HCT116 (cell line): Measurements from ENCODE around the gene GHRHR. TPM values are rescaled to one million over a fixed set of nuclear protein-coding genes. Genes with fewer than 3 reads are reported as not detected.

Experiments used
- ATAC-seq: fragments of 200-7000 bp; cut with Tn5 transposase; 2 replicates; pipeline ENCODE4 v1.9.1; 2020; ENCODE audit warnings: mild to moderate bottlenecking, moderate library complexity
- BruUV-seq: library from RNA; stranded (reverse); fragments of 400-500 nt; replicated peaks from 2 replicates; lab custom pipeline; 2021; lab: Mats Ljungman, UMichigan
- CTCF ChIA-PET: fragments of 300-600 bp; sonication (Branson Sonifier 250); formaldehyde crosslinking; loops from one replicate; lab custom pipeline; 2021; ENCODE audit warnings: antibody characterized with exemption; lab: Charles Lee
- POLR2A ChIA-PET: fragments of 300-600, 350-600 bp; sonication (Branson Sonifier 250); formaldehyde crosslinking; loops from one replicate; lab custom pipeline; 2021; ENCODE audit warnings: antibody characterized with exemption; lab: Charles Lee
- RAD21 ChIA-PET, 2 experiments: fragments of 300-600 bp; sonication (Branson Sonifier 250); formaldehyde crosslinking; loops; one replicate each; lab custom pipeline; 2023; ENCODE audit warnings: low total read pairs in 2 of 2; ENCODE audit not compliant: uncharacterized antibody in 2 of 2, unreplicated experiment in 2 of 2, low non-redundant PET in 1 of 2; lab: Charles Lee
- DNase-seq: peaks from one replicate; pipeline ENCODE4 v3.0.0-alpha.2; 2010; ENCODE audit warnings: low read depth, low spot score
- H2AFZ ChIP-seq: fragments of 200-600 bp; shearing (Covaris generic), sonication (generic); 2 replicates; pipeline ENCODE4 v1.6.1; 2017; ENCODE audit warnings: low read depth, mixed run types, mixed read lengths, antibody characterized with exemption, low read length; ENCODE audit not compliant: poor library complexity, severe bottlenecking
- H3K27ac ChIP-seq: 2 replicates; pipeline ENCODE4 v1.5.1; 2012; ENCODE audit warnings: low read depth, low read length
- H3K27me3 ChIP-seq: fragments of 200-600 bp; sonication (generic); 2 replicates; pipeline ENCODE4 v1.6.1; 2016; ENCODE audit warnings: mixed run types, low read length, mixed read lengths; ENCODE audit not compliant: insufficient read depth
- H3K36me3 ChIP-seq, 2 experiments: fragments of 200-500 bp in 1 of 2; fragments of 200-600 bp in 1 of 2; sonication (Bioruptor generic) in 1 of 2; sonication (generic) in 1 of 2; 2 replicates each; pipeline versions ENCODE4 v1.5.1 to v1.6.1; 2014 to 2016; ENCODE audit warnings: low read length in 2 of 2, inconsistent platforms in 1 of 2, mixed read lengths in 1 of 2, mixed run types in 1 of 2; ENCODE audit not compliant: insufficient read depth in 2 of 2, control insufficient read depth in 1 of 2
- H3K4me1 ChIP-seq, 2 experiments: fragments of 200-600 bp in 1 of 2; sonication (generic) in 1 of 2; 2 replicates each; pipeline versions ENCODE4 v1.5.1 to v1.6.1; 2012 to 2017; ENCODE audit warnings: low read length in 2 of 2, inconsistent platforms in 1 of 2, mild to moderate bottlenecking in 1 of 2, mixed read lengths in 1 of 2, mixed run types in 1 of 2, moderate library complexity in 1 of 2; ENCODE audit not compliant: insufficient read depth in 2 of 2, control insufficient read depth in 1 of 2
- H3K4me2 ChIP-seq: fragments of 200-600 bp; sonication (generic); 2 replicates; pipeline ENCODE4 v1.6.1; 2017; ENCODE audit warnings: mixed run types, low read length, mixed read lengths
- H3K4me3 ChIP-seq, 2 experiments: fragments of 200-600 bp in 1 of 2; sonication (generic) in 1 of 2; replicated peaks in 1 of 2; 2 replicates each; pipeline ENCODE4 v1.5.1; 2011 to 2016; ENCODE audit warnings: low read length in 2 of 2, control low read depth in 1 of 2, low read depth in 1 of 2, mild to moderate bottlenecking in 1 of 2, mixed read lengths in 1 of 2, mixed run types in 1 of 2
- H3K79me2 ChIP-seq: fragments of 200-600 bp; sonication (generic); 2 replicates; pipeline ENCODE4 v1.6.1; 2017; ENCODE audit warnings: mild to moderate bottlenecking, mixed run types, low read length, moderate library complexity, mixed read lengths; ENCODE audit not compliant: insufficient read depth
- H3K9ac ChIP-seq: fragments of 200-600 bp; sonication (generic); 2 replicates; pipeline ENCODE4 v1.6.1; 2016; ENCODE audit warnings: low read length, mixed read lengths
- H3K9me2 ChIP-seq: fragments of 200-600 bp; sonication (generic), shearing (Covaris generic); 2 replicates; pipeline ENCODE4 v1.6.1; 2017; ENCODE audit warnings: mixed run types, mild to moderate bottlenecking, moderate library complexity; ENCODE audit not compliant: insufficient read depth
- H3K9me3 ChIP-seq, 2 experiments: fragments of 200-500 bp in 1 of 2; fragments of 200-600 bp in 1 of 2; sonication (Bioruptor generic) in 1 of 2; sonication (generic) in 1 of 2; 2 replicates each; pipeline ENCODE4 v1.6.1; 2014 to 2017; ENCODE audit warnings: low read length in 2 of 2, mixed read lengths in 2 of 2, inconsistent platforms in 1 of 2, low read depth in 1 of 2, mild to moderate bottlenecking in 1 of 2, mixed run types in 1 of 2, moderate library complexity in 1 of 2; ENCODE audit not compliant: control insufficient read depth in 1 of 2, insufficient read depth in 1 of 2
- H4K20me1 ChIP-seq: fragments of 200-600 bp; sonication (generic), shearing (Covaris generic); 2 replicates; pipeline ENCODE4 v1.6.1; 2017; ENCODE audit warnings: mixed run types, mild to moderate bottlenecking, moderate library complexity; ENCODE audit not compliant: insufficient read depth
- ATF3 ChIP-seq: IDR thresholded peaks from 2 replicates; pipeline ENCODE4 v1.6.1; 2012
- CEBPB ChIP-seq: IDR thresholded peaks from 2 replicates; pipeline ENCODE4 v1.6.1; 2012; ENCODE audit warnings: low read depth
- EGR1 ChIP-seq: IDR thresholded peaks from 2 replicates; pipeline ENCODE4 v1.6.1; 2012; ENCODE audit warnings: low read depth
- ELF1 ChIP-seq: IDR thresholded peaks from 2 replicates; pipeline ENCODE4 v1.6.1; 2012; ENCODE audit warnings: low read depth, borderline replicate concordance
- FOSL1 ChIP-seq: IDR thresholded peaks from 2 replicates; pipeline ENCODE4 v1.6.1; 2012; ENCODE audit warnings: low read depth
- POLR2AphosphoS5 ChIP-seq: IDR thresholded peaks from 2 replicates; pipeline ENCODE4 v1.6.1; 2011; ENCODE audit warnings: mild to moderate bottlenecking, low read depth, low read length, moderate library complexity
- SIN3A ChIP-seq: IDR thresholded peaks from 2 replicates; pipeline ENCODE4 v1.6.1; 2012; ENCODE audit warnings: low read depth
- SRF ChIP-seq: IDR thresholded peaks from 2 replicates; pipeline ENCODE4 v1.6.1; 2012; ENCODE audit warnings: low read depth
- TCF7L2 ChIP-seq: IDR thresholded peaks from 2 replicates; pipeline ENCODE4 v1.7.0; 2011; ENCODE audit warnings: borderline replicate concordance, inconsistent platforms; ENCODE audit not compliant: insufficient read depth, insufficient read length; ENCODE audit errors: extremely low read depth
- YY1 ChIP-seq: IDR thresholded peaks from 2 replicates; pipeline ENCODE4 v1.6.1; 2011; ENCODE audit warnings: low read length, low read depth, moderate library complexity, mild to moderate bottlenecking; ENCODE audit not compliant: insufficient replicate concordance; ENCODE audit errors: extremely low read depth
- ZNF274 ChIP-seq: fragments of 200-500 bp; sonication (Bioruptor generic); IDR thresholded peaks from 2 replicates; pipeline ENCODE4 v1.6.1; 2014; ENCODE audit warnings: mild to moderate bottlenecking, low read depth, low read length, inconsistent platforms
- intact Hi-C: fragments of 100-400 bp; cut with micrococcal nuclease; formaldehyde crosslinking; loops from 2 replicates; pipeline ENCODE4 v1.10.0; 2022
- total RNA-seq: library from RNA; stranded (reverse); gene quantifications from one replicate; pipeline ENCODE4 v1.2.1, GENCODE V29; 2021; ENCODE audit not compliant: unreplicated experiment
- TF ChIP-seq, protein P1 (sequence below), 3 experiments: fragments of 200-600 bp in 1 of 3; sonication (generic) in 1 of 3; IDR thresholded peaks in 2 of 3; conservative IDR thresholded peaks in 1 of 3; 2 replicates each; pipeline ENCODE4 v1.5.1; 2012 to 2017; ENCODE audit warnings: low read depth in 2 of 3, low read length in 2 of 3, antibody characterized with exemption in 1 of 3, borderline replicate concordance in 1 of 3, control low read depth in 1 of 3, mild to moderate bottlenecking in 1 of 3, mixed read lengths in 1 of 3, mixed run types in 1 of 3, moderate library complexity in 1 of 3; ENCODE audit not compliant: insufficient read depth in 1 of 3
- TF ChIP-seq, protein P2 (sequence below): IDR thresholded peaks from 2 replicates; pipeline ENCODE4 v1.6.1; 2011; ENCODE audit warnings: mild to moderate bottlenecking, low read length, moderate library complexity; ENCODE audit not compliant: insufficient replicate concordance; ENCODE audit errors: extremely low read depth

Gene GHRHR
- total RNA-seq, 1 experiment from 2014 or later = not detected

GRCh38 chr7:30936650-30937245 is 27.0 kb upstream of the GHRHR start:
- Histone ChIP-seq H3K9me3 (no peaks in the 10 kb centered on the region), H3K4me2 (no peak overlapping the region), H3K27ac (no peak overlapping the region), H4K20me1 (no peaks in the 10 kb centered on the region), H2AFZ (no peak overlapping the region), H3K4me3 (no peak overlapping the region), H3K9ac (no peak overlapping the region), H3K9me2 (no peaks in the 10 kb centered on the region), H3K79me2 (no peaks in the 10 kb centered on the region), H3K36me3 (no peaks in the 10 kb centered on the region), H3K27me3 (peaks cover 7% of the 10 kb centered on the region), H3K4me1 (peaks cover 3 to 12% of the 10 kb centered on the region in 2 experiments; a peak in 2 of 4 replicates)
- DNase-seq (no peak), ATAC-seq (no peak)
- no TSS peak for BruUV-seq
- ChIA-PET POLR2A (no interaction called here), RAD21 (no interaction called here), CTCF (no interaction called here)
- intact Hi-C loops = no loop called here
- TF ChIP-seq SRF = no peak
- TF ChIP-seq CEBPB = no peak
- no peak for TF ChIP-seq YY1
- TF ChIP-seq, protein P1, sequence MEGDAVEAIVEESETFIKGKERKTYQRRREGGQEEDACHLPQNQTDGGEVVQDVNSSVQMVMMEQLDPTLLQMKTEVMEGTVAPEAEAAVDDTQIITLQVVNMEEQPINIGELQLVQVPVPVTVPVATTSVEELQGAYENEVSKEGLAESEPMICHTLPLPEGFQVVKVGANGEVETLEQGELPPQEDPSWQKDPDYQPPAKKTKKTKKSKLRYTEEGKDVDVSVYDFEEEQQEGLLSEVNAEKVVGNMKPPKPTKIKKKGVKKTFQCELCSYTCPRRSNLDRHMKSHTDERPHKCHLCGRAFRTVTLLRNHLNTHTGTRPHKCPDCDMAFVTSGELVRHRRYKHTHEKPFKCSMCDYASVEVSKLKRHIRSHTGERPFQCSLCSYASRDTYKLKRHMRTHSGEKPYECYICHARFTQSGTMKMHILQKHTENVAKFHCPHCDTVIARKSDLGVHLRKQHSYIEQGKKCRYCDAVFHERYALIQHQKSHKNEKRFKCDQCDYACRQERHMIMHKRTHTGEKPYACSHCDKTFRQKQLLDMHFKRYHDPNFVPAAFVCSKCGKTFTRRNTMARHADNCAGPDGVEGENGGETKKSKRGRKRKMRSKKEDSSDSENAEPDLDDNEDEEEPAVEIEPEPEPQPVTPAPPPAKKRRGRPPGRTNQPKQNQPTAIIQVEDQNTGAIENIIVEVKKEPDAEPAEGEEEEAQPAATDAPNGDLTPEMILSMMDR (IDR thresholded peaks at IDR 0.05 in 2 of 3, conservative IDR thresholded peaks at IDR 0.05 in 1 of 3; ENCODE audit: borderline replicate concordance in 1 of 3, insufficient read depth in 1 of 3, low read depth in 2 of 3, low read length in 2 of 3) = no peak
- no peak for TF ChIP-seq EGR1
- no peak for TF ChIP-seq SIN3A
- TF ChIP-seq TCF7L2 = no peak
- no peak for TF ChIP-seq FOSL1
- no peak for TF ChIP-seq ZNF274
- TF ChIP-seq POLR2AphosphoS5 = no peak
- TF ChIP-seq, protein P2, sequence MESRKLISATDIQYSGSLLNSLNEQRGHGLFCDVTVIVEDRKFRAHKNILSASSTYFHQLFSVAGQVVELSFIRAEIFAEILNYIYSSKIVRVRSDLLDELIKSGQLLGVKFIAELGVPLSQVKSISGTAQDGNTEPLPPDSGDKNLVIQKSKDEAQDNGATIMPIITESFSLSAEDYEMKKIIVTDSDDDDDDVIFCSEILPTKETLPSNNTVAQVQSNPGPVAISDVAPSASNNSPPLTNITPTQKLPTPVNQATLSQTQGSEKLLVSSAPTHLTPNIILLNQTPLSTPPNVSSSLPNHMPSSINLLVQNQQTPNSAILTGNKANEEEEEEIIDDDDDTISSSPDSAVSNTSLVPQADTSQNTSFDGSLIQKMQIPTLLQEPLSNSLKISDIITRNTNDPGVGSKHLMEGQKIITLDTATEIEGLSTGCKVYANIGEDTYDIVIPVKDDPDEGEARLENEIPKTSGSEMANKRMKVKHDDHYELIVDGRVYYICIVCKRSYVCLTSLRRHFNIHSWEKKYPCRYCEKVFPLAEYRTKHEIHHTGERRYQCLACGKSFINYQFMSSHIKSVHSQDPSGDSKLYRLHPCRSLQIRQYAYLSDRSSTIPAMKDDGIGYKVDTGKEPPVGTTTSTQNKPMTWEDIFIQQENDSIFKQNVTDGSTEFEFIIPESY = no peak
- no peak for TF ChIP-seq ELF1
- TF ChIP-seq ATF3 = no peak
